ENCODE measurements around the gene PHLPP1.

GRCh38 chr18:62788111-62788510, 72.8 kb downstream of the PHLPP1 start:
- TF ChIP-seq CTCF (IDR thresholded peaks at IDR 0.05), result no peak
- no peak for TF ChIP-seq POLR2AphosphoS5 (IDR thresholded peaks at IDR 0.05)
- no peak for TF ChIP-seq POLR2A (IDR thresholded peaks at IDR 0.05)
